ENCODE results near the gene TP53I11. TPM values are rescaled to one million over a fixed set of nuclear protein-coding genes. Genes with fewer than 3 reads are reported as not detected.

Gene TP53I11
- total and polyA plus RNA-seq, 2 experiments from 2014 or later, result 23.5 to 43.9 TPM

- ATAC-seq (peak; percentile 33; the same call in 1 of the 3 replicates), DNase-seq (ENCODE audit: low spot score) (peak; percentile 25)
- no peaks in the 10 kb centered on the region for H4K20me1 ChIP-seq (replicated peaks; ENCODE audit: insufficient read depth)
- H3K27ac ChIP-seq (ENCODE audit: low read depth), result no peak overlapping the region
- Mint-ChIP-seq H3K4me3 (no peak overlapping the region), H3K27me3 (ENCODE audit: insufficient read depth, low read depth, poor library complexity) (peaks cover 2% of the 10 kb centered on the region), H3K9me3 (no peaks in the 10 kb centered on the region), H3K36me3 (ENCODE audit: low read depth) (no peaks in the 10 kb centered on the region), H3K4me1 (peaks cover 19% of the 10 kb centered on the region), H3K27ac (no peak overlapping the region)
- no peak overlapping the region for H2AFZ ChIP-seq
- H3K4me2 ChIP-seq, result no peak overlapping the region
- no peak for TF ChIP-seq EZH2 (IDR thresholded peaks at IDR 0.05; ENCODE audit: low read depth, unreplicated experiment)
- TF ChIP-seq, protein P1, sequence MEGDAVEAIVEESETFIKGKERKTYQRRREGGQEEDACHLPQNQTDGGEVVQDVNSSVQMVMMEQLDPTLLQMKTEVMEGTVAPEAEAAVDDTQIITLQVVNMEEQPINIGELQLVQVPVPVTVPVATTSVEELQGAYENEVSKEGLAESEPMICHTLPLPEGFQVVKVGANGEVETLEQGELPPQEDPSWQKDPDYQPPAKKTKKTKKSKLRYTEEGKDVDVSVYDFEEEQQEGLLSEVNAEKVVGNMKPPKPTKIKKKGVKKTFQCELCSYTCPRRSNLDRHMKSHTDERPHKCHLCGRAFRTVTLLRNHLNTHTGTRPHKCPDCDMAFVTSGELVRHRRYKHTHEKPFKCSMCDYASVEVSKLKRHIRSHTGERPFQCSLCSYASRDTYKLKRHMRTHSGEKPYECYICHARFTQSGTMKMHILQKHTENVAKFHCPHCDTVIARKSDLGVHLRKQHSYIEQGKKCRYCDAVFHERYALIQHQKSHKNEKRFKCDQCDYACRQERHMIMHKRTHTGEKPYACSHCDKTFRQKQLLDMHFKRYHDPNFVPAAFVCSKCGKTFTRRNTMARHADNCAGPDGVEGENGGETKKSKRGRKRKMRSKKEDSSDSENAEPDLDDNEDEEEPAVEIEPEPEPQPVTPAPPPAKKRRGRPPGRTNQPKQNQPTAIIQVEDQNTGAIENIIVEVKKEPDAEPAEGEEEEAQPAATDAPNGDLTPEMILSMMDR (conservative IDR thresholded peaks at IDR 0.05; ENCODE audit: low read depth in 2 of 2), result peak in 1 of 2 experiments; percentile 63; a peak in 2 of 4 replicates
- no peak overlapping the region for H3K4me3 ChIP-seq
- no peaks in the 10 kb centered on the region for H3F3A ChIP-seq (replicated peaks; ENCODE audit: low read depth)
- no peaks in the 10 kb centered on the region for H3K36me3 ChIP-seq (ENCODE audit: insufficient read depth)
- H3K79me2 ChIP-seq (replicated peaks; ENCODE audit: insufficient read depth), result no peaks in the 10 kb centered on the region
- no peaks in the 10 kb centered on the region for H3K27me3 ChIP-seq (ENCODE audit: insufficient read depth)
- H3K9me2 ChIP-seq (ENCODE audit: insufficient read depth), result no peaks in the 10 kb centered on the region
- H3K4me1 ChIP-seq (ENCODE audit: insufficient read depth), result no peaks in the 10 kb centered on the region; the same call in 1 of the 2 replicates
These were observed 44.1 kb upstream of the TP53I11 start for GRCh38 chr11:44994753-44995152.

- Mint-ChIP-seq H3K27me3 (ENCODE audit: insufficient read depth, low read depth, poor library complexity) (peaks cover 2% of the 10 kb centered on the region), H3K4me1 (peaks cover 19% of the 10 kb centered on the region), H3K27ac (no peak overlapping the region), H3K4me3 (no peak overlapping the region), H3K36me3 (ENCODE audit: low read depth) (no peaks in the 10 kb centered on the region), H3K9me3 (no peaks in the 10 kb centered on the region)
- Histone ChIP-seq H3K9me2 (ENCODE audit: insufficient read depth) (no peaks in the 10 kb centered on the region), H3K27ac (ENCODE audit: low read depth) (no peak overlapping the region), H3K27me3 (ENCODE audit: insufficient read depth) (no peaks in the 10 kb centered on the region), H3K79me2 (replicated peaks; ENCODE audit: insufficient read depth) (no peaks in the 10 kb centered on the region), H3K4me2 (no peak overlapping the region), H3K36me3 (ENCODE audit: insufficient read depth) (no peaks in the 10 kb centered on the region), H3K4me3 (no peak overlapping the region), H3F3A (replicated peaks; ENCODE audit: low read depth) (no peaks in the 10 kb centered on the region), H4K20me1 (replicated peaks; ENCODE audit: insufficient read depth) (no peaks in the 10 kb centered on the region), H3K4me1 (ENCODE audit: insufficient read depth) (no peaks in the 10 kb centered on the region; the same call in 1 of the 2 replicates), H2AFZ (0 out of 2 replicates have a peak overlapping the region, but pooled peaks have one; percentile 38)
- DNase-seq (ENCODE audit: low spot score), result no peak
- no peak for ATAC-seq
- TF ChIP-seq ETS1 (IDR thresholded peaks at IDR 0.05) (no peak), ZNF462 (CRISPR knock-in tag; IDR thresholded peaks at IDR 0.05) (no peak), ZNF331 (CRISPR knock-in tag; IDR thresholded peaks at IDR 0.05; ENCODE audit: low read depth) (no peak), EZH2phosphoT487 (IDR thresholded peaks at IDR 0.05; ENCODE audit: unreplicated experiment) (no peak)
- TF ChIP-seq, protein P2, sequence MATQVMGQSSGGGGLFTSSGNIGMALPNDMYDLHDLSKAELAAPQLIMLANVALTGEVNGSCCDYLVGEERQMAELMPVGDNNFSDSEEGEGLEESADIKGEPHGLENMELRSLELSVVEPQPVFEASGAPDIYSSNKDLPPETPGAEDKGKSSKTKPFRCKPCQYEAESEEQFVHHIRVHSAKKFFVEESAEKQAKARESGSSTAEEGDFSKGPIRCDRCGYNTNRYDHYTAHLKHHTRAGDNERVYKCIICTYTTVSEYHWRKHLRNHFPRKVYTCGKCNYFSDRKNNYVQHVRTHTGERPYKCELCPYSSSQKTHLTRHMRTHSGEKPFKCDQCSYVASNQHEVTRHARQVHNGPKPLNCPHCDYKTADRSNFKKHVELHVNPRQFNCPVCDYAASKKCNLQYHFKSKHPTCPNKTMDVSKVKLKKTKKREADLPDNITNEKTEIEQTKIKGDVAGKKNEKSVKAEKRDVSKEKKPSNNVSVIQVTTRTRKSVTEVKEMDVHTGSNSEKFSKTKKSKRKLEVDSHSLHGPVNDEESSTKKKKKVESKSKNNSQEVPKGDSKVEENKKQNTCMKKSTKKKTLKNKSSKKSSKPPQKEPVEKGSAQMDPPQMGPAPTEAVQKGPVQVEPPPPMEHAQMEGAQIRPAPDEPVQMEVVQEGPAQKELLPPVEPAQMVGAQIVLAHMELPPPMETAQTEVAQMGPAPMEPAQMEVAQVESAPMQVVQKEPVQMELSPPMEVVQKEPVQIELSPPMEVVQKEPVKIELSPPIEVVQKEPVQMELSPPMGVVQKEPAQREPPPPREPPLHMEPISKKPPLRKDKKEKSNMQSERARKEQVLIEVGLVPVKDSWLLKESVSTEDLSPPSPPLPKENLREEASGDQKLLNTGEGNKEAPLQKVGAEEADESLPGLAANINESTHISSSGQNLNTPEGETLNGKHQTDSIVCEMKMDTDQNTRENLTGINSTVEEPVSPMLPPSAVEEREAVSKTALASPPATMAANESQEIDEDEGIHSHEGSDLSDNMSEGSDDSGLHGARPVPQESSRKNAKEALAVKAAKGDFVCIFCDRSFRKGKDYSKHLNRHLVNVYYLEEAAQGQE (IDR thresholded peaks at IDR 0.05; ENCODE audit: unreplicated experiment), result no peak
These were observed 43.5 kb upstream of the TP53I11 start for GRCh38 chr11:44993971-44994704.

Data from GM23338 (cell line).